Kidney (tissue), 14 donors: ENCODE data around the gene RHBDF2. TPM values are rescaled to one million over a fixed set of nuclear protein-coding genes. Genes with fewer than 3 reads are reported as not detected.

Source experiments
- DNase-seq, 5 donors: peaks; one replicate each; pipeline ENCODE4 v3.0.0-alpha.2; 2013 to 2020
- FAIRE-seq: peaks from 2 replicates; lab custom pipeline; 2012; peaks lifted over from hg19 to GRCh38; lab: Jason Lieb, UNC
- H3K27ac ChIP-seq, 2 donors: one replicate each; pipeline ENCODE4 v1.7.0; 2013; ENCODE audit warnings: low read depth in 2 of 2, low read length in 2 of 2, inconsistent platforms in 1 of 2
- H3K27me3 ChIP-seq: one replicate; pipeline ENCODE4 v1.7.1; 2013; ENCODE audit warnings: low read length, inconsistent platforms; ENCODE audit not compliant: control insufficient read depth, insufficient read depth
- H3K36me3 ChIP-seq, 3 donors: one replicate each; pipeline versions ENCODE4 v1.7.0 to v1.7.1; 2013; ENCODE audit warnings: low read length in 3 of 3, control low read depth in 1 of 3, inconsistent platforms in 1 of 3; ENCODE audit not compliant: insufficient read depth in 3 of 3, control insufficient read depth in 2 of 3
- H3K4me1 ChIP-seq, 3 donors: one replicate each; pipeline versions ENCODE4 v1.7.0 to v1.7.1; 2013; ENCODE audit warnings: low read length in 3 of 3, inconsistent platforms in 1 of 3, low read depth in 1 of 3; ENCODE audit not compliant: control insufficient read depth in 2 of 3, insufficient read depth in 2 of 3
- H3K4me3 ChIP-seq, 3 donors: one replicate each; pipeline versions ENCODE4 v1.7.0 to v1.8.1; 2013; ENCODE audit warnings: low read length in 3 of 3, control low read depth in 1 of 3, inconsistent platforms in 1 of 3
- H3K9ac ChIP-seq, 3 donors: one replicate each; pipeline versions ENCODE4 v1.7.0 to v1.7.1; 2013; ENCODE audit warnings: low read length in 3 of 3, control low read depth in 1 of 3, inconsistent platforms in 1 of 3
- H3K9me3 ChIP-seq, 3 donors: one replicate each; pipeline versions ENCODE4 v1.7.0 to v1.7.1; 2013; ENCODE audit warnings: low read length in 3 of 3, control low read depth in 1 of 3, inconsistent platforms in 1 of 3; ENCODE audit not compliant: control insufficient read depth in 2 of 3, insufficient read depth in 1 of 3
- intact Hi-C: fragments of 100-400 bp; cut with DNase I; formaldehyde crosslinking; loops from one replicate; pipeline ENCODE4 v1.11.1; 2022
- polyA plus RNA-seq: library from polyadenylated mRNA; stranded (reverse); fragments of 350-450 nt; fragmentation: Illumina TruSeq; extraction: RNeasy Lipid Tissue Mini Kit (QIAGEN cat#74804); gene quantifications from one replicate; pipeline ENCODE4 v1.2.3, GENCODE V29; 2014; ENCODE audit warnings: low read depth, low replicate concordance; ENCODE audit not compliant: insufficient read depth
- total RNA-seq: library from RNA; stranded (reverse); fragmentation: NEBNext Ultra II Directional; extraction: Animal tissue kit (Norgen Biotek cat#: 25700); gene quantifications from one replicate; pipeline ENCODE4 v1.2.1, GENCODE V29; 2021
- TF ChIP-seq, protein P1 (sequence below): IDR thresholded peaks from 3 replicates; pipeline ENCODE4 v1.5.1; 2012; ENCODE audit warnings: mild to moderate bottlenecking, moderate library complexity, borderline replicate concordance; ENCODE audit not compliant: insufficient read depth; ENCODE audit errors: extremely low read depth
- donor health status: control.
- donor health status: control.
- donor health status: control.
- donor health status: control.
- donor health status: control.
- donor health status: DM: yes; HTN: yes; CAD: no.
- donor health status: Normal renal cell carcinoma (clear cell type).

Gene RHBDF2
- total and polyA plus RNA-seq, 2 donors from 2014 or later = 6.8 to 58.6 TPM

DNA sequence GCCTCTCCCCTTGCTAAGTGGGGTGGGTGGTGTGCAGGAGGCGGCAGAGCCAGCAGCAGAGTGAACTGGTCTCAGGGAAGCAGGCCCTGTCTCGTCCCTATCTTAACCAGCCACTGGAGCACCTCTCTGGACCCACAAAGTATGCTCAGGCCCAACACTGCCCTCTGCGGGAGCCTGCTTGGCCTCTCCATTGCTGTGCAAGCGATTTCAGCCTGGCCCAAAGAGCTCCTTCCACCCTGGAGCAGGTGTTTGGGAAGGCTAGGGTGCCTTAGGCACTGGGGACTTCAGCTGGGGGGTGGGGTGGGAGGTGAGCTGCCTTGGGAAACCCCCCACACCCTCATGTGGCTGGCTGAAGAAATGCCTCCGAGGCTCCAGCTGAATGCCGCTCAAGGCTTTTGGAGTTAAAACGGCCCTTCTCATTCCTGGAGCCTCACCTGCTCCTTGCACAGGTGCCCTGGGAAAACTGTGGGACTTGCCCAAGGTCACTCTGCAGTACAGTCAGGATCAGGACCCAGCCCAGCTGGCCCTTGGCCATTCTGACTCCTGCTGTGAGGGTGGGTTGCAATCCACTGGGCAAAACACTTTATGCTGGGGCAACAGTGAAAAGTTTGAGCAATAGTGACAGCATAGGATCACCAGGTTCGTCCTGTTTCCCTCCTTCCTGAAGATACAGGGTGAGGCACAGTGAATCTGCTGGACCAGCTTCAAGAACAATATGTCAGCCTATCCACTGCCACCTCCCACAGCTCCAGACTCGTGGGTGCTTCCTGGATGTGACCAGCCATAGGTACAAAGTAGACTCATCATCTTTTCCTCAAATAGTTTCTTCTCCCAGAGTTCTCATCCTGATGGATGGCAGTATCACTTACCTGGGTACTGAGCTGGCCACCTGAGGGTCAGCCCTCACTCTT lies 42.4 kb downstream of the RHBDF2 start:
- Histone ChIP-seq H3K27me3 (no peaks in the 10 kb centered on the region), H3K9ac (no peak overlapping the region), H3K36me3 (no peaks in the 10 kb centered on the region), H3K9me3 (no peaks in the 10 kb centered on the region), H3K4me3 (no peak overlapping the region), H3K4me1 (no peaks in the 10 kb centered on the region), H3K27ac (no peak overlapping the region)
- FAIRE-seq (no peak), DNase-seq (peak in 4 of 5 donors; percentile 56 to 73 (median 63))
- TF ChIP-seq, protein P1, sequence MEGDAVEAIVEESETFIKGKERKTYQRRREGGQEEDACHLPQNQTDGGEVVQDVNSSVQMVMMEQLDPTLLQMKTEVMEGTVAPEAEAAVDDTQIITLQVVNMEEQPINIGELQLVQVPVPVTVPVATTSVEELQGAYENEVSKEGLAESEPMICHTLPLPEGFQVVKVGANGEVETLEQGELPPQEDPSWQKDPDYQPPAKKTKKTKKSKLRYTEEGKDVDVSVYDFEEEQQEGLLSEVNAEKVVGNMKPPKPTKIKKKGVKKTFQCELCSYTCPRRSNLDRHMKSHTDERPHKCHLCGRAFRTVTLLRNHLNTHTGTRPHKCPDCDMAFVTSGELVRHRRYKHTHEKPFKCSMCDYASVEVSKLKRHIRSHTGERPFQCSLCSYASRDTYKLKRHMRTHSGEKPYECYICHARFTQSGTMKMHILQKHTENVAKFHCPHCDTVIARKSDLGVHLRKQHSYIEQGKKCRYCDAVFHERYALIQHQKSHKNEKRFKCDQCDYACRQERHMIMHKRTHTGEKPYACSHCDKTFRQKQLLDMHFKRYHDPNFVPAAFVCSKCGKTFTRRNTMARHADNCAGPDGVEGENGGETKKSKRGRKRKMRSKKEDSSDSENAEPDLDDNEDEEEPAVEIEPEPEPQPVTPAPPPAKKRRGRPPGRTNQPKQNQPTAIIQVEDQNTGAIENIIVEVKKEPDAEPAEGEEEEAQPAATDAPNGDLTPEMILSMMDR = peak; percentile 54
- intact Hi-C loops = no loop called here

GRCh38 chr17:76453431-76453743 lies 47.8 kb downstream of the RHBDF2 start:
- no peak overlapping the region for H3K4me3 ChIP-seq

GRCh38 chr17:76452660-76453430 lies 48.4 kb downstream of the RHBDF2 start, which contains the start of gene UBE2O:
Gene UBE2O (minus strand): TSS chr17:76453152. CDS start chr17:76453141, 11 bp downstream.
- Histone ChIP-seq H3K9me3 (no peaks in the 10 kb centered on the region), H3K27ac (peak within 1 kb of the TSS in 1 of 2 donors; percentile 53), H3K4me1 (peaks cover 0 to 11% (median 10%) of the 10 kb centered on the region in 3 donors), H3K4me3 (peak within 1 kb of the TSS; percentile 48 to 66 (median 56)), H3K9ac (peak within 1 kb of the TSS in 2 of 3 donors; percentile 46 to 48), H3K27me3 (no peaks in the 10 kb centered on the region), H3K36me3 (no peaks in the 10 kb centered on the region)
- TF ChIP-seq, protein P1 = peak; percentile 42
- no peak for FAIRE-seq
- DNase-seq = peak; percentile 88 to 95 (median 93)
- intact Hi-C loops = no loop called here

More at GRCh38 chr17:76453431-76453743, 47.8 kb downstream of the RHBDF2 start:
- Histone ChIP-seq H3K9me3 (no peaks in the 10 kb centered on the region), H3K36me3 (no peaks in the 10 kb centered on the region), H3K27me3 (no peaks in the 10 kb centered on the region), H3K4me1 (peaks cover 0 to 10% (median 9%) of the 10 kb centered on the region in 3 donors), H3K27ac (no peak overlapping the region), H3K9ac (no peak overlapping the region)
- DNase-seq (no peak), FAIRE-seq (no peak)
- TF ChIP-seq, protein P1 = no peak
- intact Hi-C loops = no loop called here
